Testis (tissue), 2 donors: ENCODE measurements around the gene ATG7.

ENCODE experiments used
- CTCF ChIP-seq, 3 experiments: fragments of 450-650 bp in 2 of 3; fragments of 200-600 bp in 1 of 3; sonication (generic) in 1 of 3; IDR thresholded peaks; one replicate each; pipeline ENCODE4 v1.5.1; 2016 to 2019; ENCODE audit warnings: antibody characterized with exemption in 3 of 3, mild to moderate bottlenecking in 2 of 3, moderate library complexity in 1 of 3
- POLR2A ChIP-seq: fragments of 450-650 bp; IDR thresholded peaks from one replicate; pipeline ENCODE4 v1.6.1; 2017; ENCODE audit warnings: antibody characterized with exemption, mild to moderate bottlenecking, moderate library complexity

DNA sequence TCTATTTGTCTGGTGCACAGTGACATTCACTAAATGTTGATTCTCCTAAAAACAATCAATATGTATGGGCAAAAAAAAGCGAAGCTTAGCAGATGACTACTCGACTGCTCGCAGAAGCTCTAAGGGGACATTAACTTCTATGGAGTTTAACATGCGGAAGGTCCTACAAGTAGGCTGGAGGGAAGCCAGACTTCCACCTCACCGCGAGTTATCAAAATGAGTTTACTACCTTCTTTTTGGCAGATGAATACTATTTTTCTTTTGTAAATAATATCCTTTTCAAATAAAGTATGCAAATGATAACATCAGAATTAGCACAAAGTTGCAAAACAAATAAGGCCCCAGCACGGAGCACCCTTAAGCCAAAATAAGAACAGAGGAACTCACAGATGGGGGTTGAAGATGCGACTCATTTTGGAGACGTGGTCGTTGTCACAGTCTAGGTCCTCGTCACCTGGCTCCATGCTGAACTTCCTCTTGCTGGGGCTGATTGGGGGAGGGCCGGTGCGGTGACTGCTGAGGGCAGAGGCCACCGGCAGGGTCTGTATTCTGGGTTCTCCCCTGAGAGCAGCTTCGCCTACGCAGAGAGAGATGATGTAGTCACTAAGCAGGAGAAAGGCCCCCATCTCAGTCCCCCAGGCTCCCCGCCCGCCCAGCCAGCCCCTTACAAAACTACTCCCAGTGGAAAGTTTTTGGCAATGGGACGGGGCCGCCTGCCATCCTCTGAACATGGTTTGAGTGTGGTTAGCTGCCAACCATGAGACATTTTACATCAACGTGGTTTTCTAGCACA is 329.4 kb downstream of the ATG7 start:
- TF ChIP-seq CTCF (IDR thresholded peaks at IDR 0.05) (no peak), POLR2A (no peak)
